ENCODE data around the gene SRGAP2C. TPM values are rescaled to one million over a fixed set of nuclear protein-coding genes. Genes with fewer than 3 reads are reported as not detected.
"Not testable (repeated sequence)": the region's sequence is repeated elsewhere in the genome, so short reads cannot be mapped to it uniquely, and the experiment has no call there.

The SRGAP2C gene
- total RNA-seq, 2 donors from 2014 or later = 19.1 to 23.5 TPM

DNA sequence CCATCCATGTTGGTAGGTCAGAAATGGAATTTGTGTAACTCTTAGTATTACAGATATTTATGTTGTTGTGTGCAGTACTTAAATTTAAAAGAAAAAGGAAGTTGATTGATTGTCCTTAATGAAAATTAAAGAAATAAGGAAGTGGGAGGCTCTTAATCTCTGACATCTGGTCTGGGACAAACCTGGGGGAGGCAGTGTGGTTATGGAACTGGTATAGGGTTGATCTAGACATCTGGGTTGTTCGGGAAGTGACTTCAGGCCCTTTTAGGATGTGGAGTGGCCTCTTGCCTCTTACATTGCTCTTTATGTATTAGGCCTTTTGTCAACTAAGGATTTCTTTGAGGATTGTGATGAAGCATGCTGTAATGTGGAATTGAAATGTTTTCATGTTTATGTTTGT, 15.5 kb downstream of the SRGAP2C start:
- not testable (repeated sequence) for H3K4me1 Mint-ChIP-seq (ENCODE audit: low read depth); ATAC-seq (replicated peaks in 1 of 2)

DNA sequence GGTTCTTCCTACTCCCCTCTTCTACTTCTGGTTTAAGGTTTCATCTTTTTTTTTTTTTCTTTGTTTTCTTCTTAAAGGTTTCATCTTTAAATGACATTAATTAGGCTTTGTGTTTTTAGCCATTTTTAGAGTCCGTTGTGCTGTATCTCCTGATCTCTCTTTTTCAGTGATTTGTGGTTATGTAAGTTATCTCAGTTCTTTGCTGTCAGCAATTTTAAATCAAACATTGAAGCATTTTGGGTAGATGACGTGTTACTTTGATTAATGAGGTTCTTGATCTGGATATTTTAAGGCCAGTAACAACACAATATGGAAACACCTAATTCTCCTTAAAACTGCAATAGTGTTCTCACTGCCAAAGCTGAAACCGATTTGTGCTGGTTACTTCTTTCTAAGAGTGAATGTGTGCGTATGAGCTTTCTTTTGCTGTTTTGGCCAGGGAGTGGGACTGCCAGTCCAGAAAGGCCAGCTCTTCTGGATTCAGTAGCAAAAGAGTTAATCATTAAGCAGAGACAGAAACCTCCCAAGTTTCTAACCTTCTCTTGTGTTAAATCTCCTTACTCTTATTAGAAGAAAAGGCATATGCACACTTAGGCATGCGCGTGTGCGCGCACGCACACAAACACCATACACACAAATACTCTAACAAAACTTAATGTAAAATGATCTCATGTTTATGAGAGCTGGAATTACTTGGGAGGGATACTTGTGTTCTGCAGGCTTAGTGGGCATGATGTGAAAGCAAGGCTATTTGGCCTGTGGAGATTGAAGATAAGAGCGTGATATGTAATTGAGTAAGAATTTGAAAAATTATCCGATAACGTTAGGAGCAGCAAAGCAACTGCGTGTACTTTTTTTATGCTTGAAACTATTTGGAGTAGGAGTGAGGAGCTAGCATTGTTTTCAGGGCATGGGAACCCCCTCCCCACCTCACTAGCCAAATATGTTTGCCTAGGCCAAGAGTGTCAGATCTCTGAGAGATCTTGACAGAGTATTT, 16.5 kb downstream of the SRGAP2C start:
- H3K9me3 Mint-ChIP-seq; H3K4me3 Mint-ChIP-seq; DNase-seq; H3K4me1 Mint-ChIP-seq (ENCODE audit: low read depth); H3K36me3 Mint-ChIP-seq (ENCODE audit: insufficient read depth in 2 of 2); H3K27ac Mint-ChIP-seq; ATAC-seq (replicated peaks in 1 of 2); H3K27me3 Mint-ChIP-seq (ENCODE audit: low read depth): not testable (repeated sequence)

More for the DNA sequence above, 15.5 kb downstream of the SRGAP2C start:
- H3K36me3 Mint-ChIP-seq (ENCODE audit: insufficient read depth in 2 of 2); H3K9me3 Mint-ChIP-seq; H3K4me3 Mint-ChIP-seq; H3K27ac Mint-ChIP-seq; H3K27me3 Mint-ChIP-seq (ENCODE audit: low read depth); DNase-seq: not testable (repeated sequence)

DNA sequence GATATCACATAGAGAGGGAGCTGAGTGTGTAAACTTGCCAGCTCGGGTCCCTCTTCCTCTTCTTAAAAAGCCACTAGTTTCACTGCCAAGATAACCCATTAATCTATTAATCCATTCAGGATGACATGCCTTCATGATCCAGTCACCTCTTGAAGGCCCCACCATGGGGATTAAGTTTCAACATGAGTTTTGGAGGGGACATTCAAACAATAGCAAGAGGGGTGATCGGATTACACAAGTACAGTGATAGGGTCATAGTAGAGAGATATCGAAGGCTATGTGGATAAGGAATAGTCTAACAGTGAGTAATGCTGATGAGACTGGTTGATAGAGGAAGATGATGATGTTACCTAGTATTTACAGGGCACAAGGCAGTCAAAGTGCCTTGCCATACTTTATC, 18.2 kb downstream of the SRGAP2C start:
- not testable (repeated sequence) for H3K4me3 Mint-ChIP-seq; H3K27ac Mint-ChIP-seq; H3K36me3 Mint-ChIP-seq (ENCODE audit: insufficient read depth in 2 of 2); ATAC-seq (replicated peaks in 1 of 2); H3K4me1 Mint-ChIP-seq (ENCODE audit: low read depth); H3K27me3 Mint-ChIP-seq (ENCODE audit: low read depth); H3K9me3 Mint-ChIP-seq; DNase-seq

DNA sequence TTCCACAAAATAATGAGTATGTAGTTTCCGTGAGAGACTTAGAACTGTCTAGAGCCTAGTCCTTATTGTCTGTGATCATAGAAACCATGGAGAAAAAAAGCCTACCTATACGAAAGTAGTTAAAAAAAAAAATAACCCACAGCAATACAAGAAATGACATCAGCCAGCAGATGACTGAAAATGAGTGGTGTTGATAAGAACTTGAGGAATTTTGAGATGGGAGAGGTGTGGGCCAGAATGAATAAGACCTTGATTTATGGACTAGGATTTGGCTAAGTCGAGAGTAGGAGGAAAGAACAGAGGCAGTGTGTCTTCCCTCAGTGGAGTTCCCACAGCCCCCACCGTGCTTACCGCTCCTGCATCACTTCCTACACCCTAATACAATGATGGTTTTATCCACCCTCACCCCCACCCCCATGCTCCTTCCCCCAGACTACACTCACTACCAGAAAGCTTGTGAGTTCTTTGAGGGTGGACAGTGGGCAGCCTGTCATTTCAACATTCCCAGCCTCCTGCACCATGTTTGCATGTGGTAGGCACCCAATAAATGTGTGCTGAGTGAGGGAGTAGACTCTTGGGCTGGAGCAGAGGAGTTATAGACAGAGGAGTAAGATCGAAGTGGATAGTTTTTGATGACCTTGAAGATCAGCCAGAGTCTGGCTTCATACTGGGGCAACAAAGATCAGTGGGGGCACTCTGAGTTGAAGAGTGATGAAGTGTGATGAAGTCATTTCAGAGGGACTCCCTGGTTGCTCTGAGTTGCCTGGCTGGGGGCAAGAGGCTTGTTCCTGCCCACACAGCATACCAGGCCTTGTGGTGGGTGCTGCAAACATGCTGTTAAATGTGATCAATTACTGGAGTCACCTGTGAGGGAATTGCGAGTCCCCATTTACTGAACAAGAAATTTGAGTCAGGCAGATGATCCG, 21.3 kb downstream of the SRGAP2C start:
- not testable (repeated sequence) for H3K27ac Mint-ChIP-seq; H3K4me3 Mint-ChIP-seq; H3K36me3 Mint-ChIP-seq (ENCODE audit: insufficient read depth in 2 of 2); H3K9me3 Mint-ChIP-seq; DNase-seq; H3K27me3 Mint-ChIP-seq (ENCODE audit: low read depth); H3K4me1 Mint-ChIP-seq (ENCODE audit: low read depth)
- peak; percentile 37 to 75 for ATAC-seq (replicated peaks in 1 of 2)

DNA sequence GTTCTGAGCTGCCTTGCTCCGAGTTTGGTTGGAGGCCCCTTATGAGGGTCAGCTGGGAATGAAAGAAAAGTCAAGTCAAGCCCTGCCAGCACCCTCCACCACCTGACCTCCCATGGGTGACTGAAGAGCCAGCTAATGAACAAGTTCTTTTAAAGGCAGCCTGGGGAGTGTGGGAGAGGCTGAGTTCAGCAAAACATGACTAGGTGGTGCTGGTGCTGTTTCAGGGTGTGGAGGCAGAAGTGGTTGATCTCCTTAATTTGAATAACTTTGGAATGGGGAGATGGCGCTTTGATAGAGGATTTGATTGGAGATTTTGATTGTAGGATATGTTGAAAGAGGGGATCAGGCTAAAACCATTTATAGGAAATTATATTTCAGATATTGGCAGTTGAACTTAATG, 22.6 kb downstream of the SRGAP2C start:
- H3K4me3 Mint-ChIP-seq; H3K27ac Mint-ChIP-seq; ATAC-seq (replicated peaks in 1 of 2); DNase-seq; H3K27me3 Mint-ChIP-seq (ENCODE audit: low read depth); H3K9me3 Mint-ChIP-seq; H3K4me1 Mint-ChIP-seq (ENCODE audit: low read depth); H3K36me3 Mint-ChIP-seq (ENCODE audit: insufficient read depth in 2 of 2): not testable (repeated sequence)

DNA sequence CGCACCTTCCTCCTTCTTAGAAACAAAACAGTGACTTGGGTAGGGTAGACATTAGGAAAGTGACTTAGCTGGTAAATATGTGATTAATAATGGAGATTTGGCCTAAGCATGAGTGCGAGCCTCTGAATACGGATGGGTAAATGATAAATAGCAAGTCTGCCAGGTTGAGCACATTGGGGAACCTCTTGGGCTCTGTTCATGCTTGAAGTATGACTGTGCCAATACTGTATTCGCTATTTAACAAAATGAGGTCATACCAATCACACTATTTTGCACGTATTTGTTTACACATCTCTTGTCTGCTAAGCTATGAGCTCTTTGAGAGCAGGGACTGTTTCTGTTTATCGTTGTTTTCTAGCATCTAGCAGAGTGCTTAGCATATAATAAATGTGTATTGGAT, 23.6 kb downstream of the SRGAP2C start:
- H3K4me3 Mint-ChIP-seq; DNase-seq; H3K36me3 Mint-ChIP-seq (ENCODE audit: insufficient read depth in 2 of 2); ATAC-seq (replicated peaks in 1 of 2); H3K4me1 Mint-ChIP-seq (ENCODE audit: low read depth); H3K27me3 Mint-ChIP-seq (ENCODE audit: low read depth); H3K9me3 Mint-ChIP-seq; H3K27ac Mint-ChIP-seq: not testable (repeated sequence)

DNA sequence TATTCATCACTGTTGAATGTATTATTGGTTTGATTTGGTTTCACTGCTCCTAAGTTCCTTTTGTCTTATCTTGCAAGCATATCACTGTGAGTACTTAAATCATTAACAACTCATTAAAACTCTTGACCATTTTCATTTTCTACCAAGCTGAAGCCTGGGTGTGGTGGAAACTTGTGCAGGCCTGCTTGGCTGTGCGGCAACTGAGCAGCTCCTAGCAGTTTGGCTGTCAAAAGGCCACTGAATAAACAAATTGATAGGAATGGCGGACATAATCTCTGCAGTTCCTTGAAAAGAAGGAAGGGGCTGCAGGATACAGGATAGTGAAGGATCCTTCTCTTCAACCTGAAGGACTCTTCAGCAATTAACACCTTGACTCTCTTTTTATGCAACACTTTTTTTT, 26.0 kb downstream of the SRGAP2C start:
- not testable (repeated sequence) for H3K27me3 Mint-ChIP-seq (ENCODE audit: low read depth); H3K9me3 Mint-ChIP-seq; H3K4me3 Mint-ChIP-seq; DNase-seq; H3K27ac Mint-ChIP-seq; ATAC-seq (replicated peaks in 1 of 2); H3K36me3 Mint-ChIP-seq (ENCODE audit: insufficient read depth in 2 of 2); H3K4me1 Mint-ChIP-seq (ENCODE audit: low read depth)

DNA sequence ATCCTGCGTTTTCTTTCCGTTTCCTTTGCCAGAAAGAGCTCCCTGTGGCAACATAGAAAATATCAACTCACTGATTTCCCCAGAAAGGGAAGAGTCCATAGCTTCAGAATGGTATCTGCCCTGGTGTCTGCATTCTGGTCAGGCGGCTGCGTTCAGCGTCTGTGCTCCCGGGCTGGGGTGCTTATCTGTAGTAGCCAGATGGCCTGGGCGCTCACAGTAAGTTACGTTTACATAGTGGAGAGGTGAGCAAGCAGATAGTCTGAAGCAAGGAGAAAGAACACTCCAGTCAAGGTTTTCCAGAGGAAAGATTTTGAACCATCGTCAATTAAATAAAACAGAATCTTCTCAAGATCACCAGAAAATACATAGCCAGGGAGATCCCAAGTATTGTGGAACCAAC, 28.7 kb downstream of the SRGAP2C start:
- not testable (repeated sequence) for H3K36me3 Mint-ChIP-seq (ENCODE audit: insufficient read depth in 2 of 2); H3K4me1 Mint-ChIP-seq (ENCODE audit: low read depth)

DNA sequence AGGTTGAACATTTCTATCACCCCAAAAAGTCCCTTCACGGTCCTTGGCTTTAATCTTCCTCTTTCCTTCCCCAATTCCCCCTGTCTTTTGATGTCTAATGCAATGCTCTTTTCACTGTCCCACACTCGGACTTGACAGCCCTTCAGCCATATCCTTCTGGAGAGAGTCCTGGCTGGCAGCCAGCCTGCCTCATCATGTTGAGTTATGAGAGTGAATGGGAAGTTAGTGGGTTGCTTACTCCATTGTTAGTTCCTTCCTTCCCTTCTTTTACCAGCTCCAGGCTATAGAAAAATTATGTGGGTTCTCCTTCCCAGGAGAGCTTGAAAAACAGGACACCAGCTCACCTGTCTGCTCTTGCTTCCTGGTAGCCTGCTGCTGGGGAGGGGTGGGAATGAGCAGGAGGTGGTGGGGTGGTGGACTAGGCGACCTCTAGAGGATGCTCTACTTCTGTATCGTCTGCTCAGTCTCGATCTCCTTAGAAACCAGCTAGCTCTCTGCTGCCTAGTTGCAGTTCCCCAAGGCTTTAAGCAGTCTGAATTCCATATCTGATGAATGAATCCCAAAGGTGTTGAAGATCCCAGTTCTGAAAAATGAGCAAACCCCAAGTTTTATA, 29.9 kb downstream of the SRGAP2C start:
- not testable (repeated sequence) for H3K36me3 Mint-ChIP-seq (ENCODE audit: insufficient read depth in 2 of 2); H3K4me1 Mint-ChIP-seq (ENCODE audit: low read depth); H3K9me3 Mint-ChIP-seq; DNase-seq; H3K27ac Mint-ChIP-seq; H3K27me3 Mint-ChIP-seq (ENCODE audit: low read depth); ATAC-seq (replicated peaks in 1 of 2); H3K4me3 Mint-ChIP-seq

More for the DNA sequence above, 28.7 kb downstream of the SRGAP2C start:
- not testable (repeated sequence) for H3K27me3 Mint-ChIP-seq (ENCODE audit: low read depth); ATAC-seq (replicated peaks in 1 of 2); H3K9me3 Mint-ChIP-seq; H3K27ac Mint-ChIP-seq; DNase-seq; H3K4me3 Mint-ChIP-seq

DNA sequence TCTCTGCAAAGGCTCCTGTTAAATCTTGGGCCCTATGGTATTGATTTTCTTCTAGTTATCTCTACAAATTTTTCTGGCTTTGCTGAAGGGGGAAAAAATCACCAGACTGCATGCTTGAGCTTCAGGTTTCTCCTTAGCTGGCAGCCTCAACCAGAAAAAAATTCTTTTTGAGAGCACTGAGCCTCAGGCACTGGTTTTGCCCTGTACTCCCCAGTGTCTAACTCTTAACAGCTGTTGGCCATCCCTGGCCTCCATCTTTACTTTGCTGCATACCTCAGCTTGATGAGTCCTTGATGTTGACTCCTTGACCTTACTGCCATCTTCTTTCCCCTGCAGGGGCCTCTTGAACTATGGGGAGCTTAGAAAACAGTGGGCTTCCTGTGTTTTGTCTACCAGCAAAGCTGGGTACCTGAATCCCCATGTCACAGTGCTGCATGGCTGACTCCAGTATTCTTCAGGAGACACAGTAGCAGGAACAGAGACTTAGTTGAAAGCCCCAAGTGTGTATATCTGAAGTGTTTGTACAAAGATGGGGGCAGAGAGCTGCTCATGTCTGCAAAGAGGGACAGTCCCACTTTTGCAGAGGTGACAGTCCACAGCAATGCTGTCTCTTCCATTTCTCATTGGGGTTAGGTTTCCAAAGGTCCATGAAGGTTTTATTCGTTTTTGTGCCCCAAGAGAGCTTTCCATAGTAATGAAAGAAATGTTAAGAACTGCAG, 31.1 kb downstream of the SRGAP2C start:
- H3K4me3 Mint-ChIP-seq; H3K27ac Mint-ChIP-seq; H3K9me3 Mint-ChIP-seq; H3K27me3 Mint-ChIP-seq (ENCODE audit: low read depth); ATAC-seq (replicated peaks in 1 of 2); H3K4me1 Mint-ChIP-seq (ENCODE audit: low read depth); H3K36me3 Mint-ChIP-seq (ENCODE audit: insufficient read depth in 2 of 2); DNase-seq: not testable (repeated sequence)

DNA sequence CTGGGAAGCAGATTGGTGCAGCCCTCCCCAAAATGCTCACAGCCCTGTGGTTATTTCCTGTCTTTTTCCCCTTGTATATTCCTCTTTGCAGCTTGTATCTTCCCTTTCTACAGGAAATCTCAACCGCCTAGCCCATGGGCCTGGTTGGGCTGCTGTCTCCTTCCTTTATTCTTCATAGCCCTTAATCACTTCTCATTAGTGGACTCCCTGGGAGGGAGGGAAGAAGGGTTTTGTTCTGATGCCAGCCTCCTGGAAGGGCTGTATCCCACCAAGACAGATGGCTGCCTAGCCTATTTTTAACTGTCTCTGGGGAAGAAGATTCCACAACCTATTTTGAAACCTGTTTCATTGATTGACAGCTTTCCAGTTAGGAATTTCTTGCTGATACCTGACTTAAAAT, 31.9 kb downstream of the SRGAP2C start:
- H3K4me1 Mint-ChIP-seq (ENCODE audit: low read depth); H3K9me3 Mint-ChIP-seq; ATAC-seq (replicated peaks in 1 of 2); H3K4me3 Mint-ChIP-seq; H3K27ac Mint-ChIP-seq; H3K27me3 Mint-ChIP-seq (ENCODE audit: low read depth); H3K36me3 Mint-ChIP-seq (ENCODE audit: insufficient read depth in 2 of 2); DNase-seq: not testable (repeated sequence)

DNA sequence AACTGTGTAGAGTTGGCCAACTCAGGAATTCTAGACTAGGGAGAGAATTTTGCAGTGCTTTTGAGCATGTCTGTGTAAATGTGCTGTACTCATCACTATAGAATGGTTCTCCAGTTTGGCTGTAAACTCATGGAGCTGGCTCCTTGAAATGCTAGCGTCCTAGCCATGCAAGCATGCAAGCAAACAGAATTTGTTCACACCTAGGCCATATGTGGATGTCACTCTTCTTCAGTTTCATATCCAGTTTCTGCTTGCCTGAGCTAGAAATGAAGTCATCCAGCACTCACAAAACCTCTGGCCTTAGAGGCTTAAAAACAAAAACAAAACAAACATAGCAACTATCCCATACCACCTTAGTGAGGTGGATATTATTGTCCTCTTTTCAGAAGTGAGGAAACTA, 37.0 kb downstream of the SRGAP2C start:
- peak; percentile 2 for DNase-seq
- ATAC-seq (replicated peaks in 1 of 2) = peak; percentile 65 to 68
- H3K36me3 Mint-ChIP-seq (ENCODE audit: insufficient read depth in 2 of 2) = not testable (repeated sequence)

More for the DNA sequence above, 37.0 kb downstream of the SRGAP2C start:
- not testable (repeated sequence) for H3K9me3 Mint-ChIP-seq; H3K27me3 Mint-ChIP-seq (ENCODE audit: low read depth); H3K4me3 Mint-ChIP-seq; H3K27ac Mint-ChIP-seq; H3K4me1 Mint-ChIP-seq (ENCODE audit: low read depth)

Measured in activated T-cell treated with anti-CD3 and anti-CD28 coated beads, Interleukin-2, amount 50 U/mL, for 72 hours (primary cell).